Peyer's patch (tissue), 4 donors: ENCODE data around the gene SYT6. TPM values are rescaled to one million over a fixed set of nuclear protein-coding genes. Genes with fewer than 3 reads are reported as not detected.

Source experiments
- DNase-seq, 3 donors: peaks; one replicate each; pipeline ENCODE4 v3.0.0-alpha.2; 2017 to 2019
- H3K27ac ChIP-seq, 4 donors: fragments of 200-600 bp; sonication (generic); one replicate each; pipeline ENCODE4 v1.5.1; 2016 to 2019
- H3K27me3 ChIP-seq, 2 donors: fragments of 200-600 bp; sonication (generic); one replicate each; pipeline ENCODE4 v1.5.1; 2019
- H3K36me3 ChIP-seq, 3 donors: fragments of 200-600 bp; sonication (generic); one replicate each; pipeline ENCODE4 v1.5.1; 2016 to 2019
- H3K4me1 ChIP-seq, 4 donors: fragments of 200-600 bp; sonication (generic); one replicate each; pipeline ENCODE4 v1.5.1; 2016 to 2019
- H3K4me3 ChIP-seq, 4 donors: fragments of 200-600 bp; sonication (generic); 1 replicate in 3 of 4; 2 replicates in 1 of 4; pipeline ENCODE4 v1.5.1; 2016 to 2019; ENCODE audit warnings: mild to moderate bottlenecking in 1 of 4
- H3K9me3 ChIP-seq, 4 donors: fragments of 200-600 bp; sonication (generic); one replicate each; pipeline ENCODE4 v1.5.1; 2016 to 2019; ENCODE audit warnings: mild to moderate bottlenecking in 1 of 4
- POLR2A ChIP-seq, 2 donors: fragments of 450-650 bp; IDR thresholded peaks; one replicate each; pipeline ENCODE4 v1.5.1; 2017; ENCODE audit warnings: antibody characterized with exemption in 2 of 2, mild to moderate bottlenecking in 2 of 2, moderate library complexity in 2 of 2
- total RNA-seq, 4 donors: library from RNA; depleted of rRNA; stranded (reverse); fragments of >200 nt; gene quantifications; one replicate each; pipeline ENCODE4 v1.1.0, GENCODE V29; 2016
- TF ChIP-seq, protein P1 (sequence below), 6 experiments: fragments of 450-650 bp in 4 of 6; fragments of 200-600 bp in 2 of 6; sonication (generic) in 1 of 6; IDR thresholded peaks; one replicate each; pipeline ENCODE4 v1.5.1; 2017 to 2019; ENCODE audit warnings: antibody characterized with exemption in 6 of 6, mild to moderate bottlenecking in 3 of 6, moderate library complexity in 1 of 6

Gene SYT6
- total RNA-seq, 4 donors from 2014 or later = not detected

DNA sequence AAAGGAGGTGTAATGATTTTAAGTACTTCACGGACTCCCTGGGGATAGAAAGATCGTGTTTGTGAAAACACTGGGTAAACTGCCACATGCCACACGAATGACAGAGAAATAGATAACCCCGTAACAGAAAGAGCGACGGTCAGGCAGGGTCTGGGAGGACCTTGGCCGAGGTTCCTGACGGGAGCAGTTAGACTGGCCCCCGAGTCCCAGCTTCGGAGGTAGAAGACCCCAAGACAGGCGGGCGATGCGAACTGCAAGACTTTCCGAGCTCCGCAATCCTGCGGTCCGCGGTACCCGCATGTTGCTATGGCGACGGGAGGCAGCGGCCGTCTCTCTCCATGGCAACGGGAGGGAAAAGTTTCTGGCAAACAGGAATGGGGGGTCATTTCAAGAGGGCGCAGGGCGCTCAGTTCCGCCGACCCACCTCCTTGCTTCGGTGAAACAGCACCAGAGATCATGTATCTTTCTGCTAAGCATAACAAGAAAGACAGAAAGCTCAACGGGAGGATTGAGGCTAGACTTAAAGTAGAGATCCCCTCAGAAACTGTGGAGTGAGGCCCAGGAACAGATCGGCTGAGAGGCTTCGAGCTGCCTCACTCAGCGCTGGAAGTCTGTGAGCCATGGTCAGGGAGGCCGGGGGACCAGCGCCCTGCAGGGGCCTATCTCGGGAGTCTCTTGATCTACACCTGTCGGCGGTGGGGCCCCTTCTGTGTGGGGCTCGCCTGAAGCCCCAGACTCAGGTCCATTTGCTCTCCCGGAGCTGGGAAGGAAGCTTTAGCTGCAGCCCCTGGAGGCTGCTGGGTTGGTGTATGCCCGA, 685 bp upstream of the SYT6 start:
- Histone ChIP-seq H3K36me3 (no peaks in the 10 kb centered on the region), H3K27me3 (peaks cover 0 to 38% of the 10 kb centered on the region in 2 donors), H3K4me1 (peaks cover 0 to 28% (median 9%) of the 10 kb centered on the region in 4 donors), H3K4me3 (peak overlapping the region in 1 of 4 donors; percentile 12), H3K9me3 (no peaks in the 10 kb centered on the region), H3K27ac (no peak overlapping the region)
- DNase-seq = no peak
- TF ChIP-seq, protein P1, sequence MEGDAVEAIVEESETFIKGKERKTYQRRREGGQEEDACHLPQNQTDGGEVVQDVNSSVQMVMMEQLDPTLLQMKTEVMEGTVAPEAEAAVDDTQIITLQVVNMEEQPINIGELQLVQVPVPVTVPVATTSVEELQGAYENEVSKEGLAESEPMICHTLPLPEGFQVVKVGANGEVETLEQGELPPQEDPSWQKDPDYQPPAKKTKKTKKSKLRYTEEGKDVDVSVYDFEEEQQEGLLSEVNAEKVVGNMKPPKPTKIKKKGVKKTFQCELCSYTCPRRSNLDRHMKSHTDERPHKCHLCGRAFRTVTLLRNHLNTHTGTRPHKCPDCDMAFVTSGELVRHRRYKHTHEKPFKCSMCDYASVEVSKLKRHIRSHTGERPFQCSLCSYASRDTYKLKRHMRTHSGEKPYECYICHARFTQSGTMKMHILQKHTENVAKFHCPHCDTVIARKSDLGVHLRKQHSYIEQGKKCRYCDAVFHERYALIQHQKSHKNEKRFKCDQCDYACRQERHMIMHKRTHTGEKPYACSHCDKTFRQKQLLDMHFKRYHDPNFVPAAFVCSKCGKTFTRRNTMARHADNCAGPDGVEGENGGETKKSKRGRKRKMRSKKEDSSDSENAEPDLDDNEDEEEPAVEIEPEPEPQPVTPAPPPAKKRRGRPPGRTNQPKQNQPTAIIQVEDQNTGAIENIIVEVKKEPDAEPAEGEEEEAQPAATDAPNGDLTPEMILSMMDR (IDR thresholded peaks at IDR 0.05) = no peak
- TF ChIP-seq POLR2A (IDR thresholded peaks at IDR 0.05) = no peak

GRCh38 chr1:114152508-114153260, 985 bp downstream of the SYT6 start:
- no peaks in the 10 kb centered on the region for H3K9me3 ChIP-seq
- peaks cover 0 to 38% of the 10 kb centered on the region in 2 donors for H3K27me3 ChIP-seq
- no peaks in the 10 kb centered on the region for H3K36me3 ChIP-seq
- H3K4me3 ChIP-seq = peak overlapping the region in 3 of 4 donors; percentile 30 to 50 (median 33)
- peak in 1 of 3 donors; percentile 55 for DNase-seq
- H3K4me1 ChIP-seq = peaks cover 0 to 28% (median 9%) of the 10 kb centered on the region in 4 donors
- TF ChIP-seq, protein P1 (IDR thresholded peaks at IDR 0.05) = no peak
- no peak for TF ChIP-seq POLR2A (IDR thresholded peaks at IDR 0.05)
- no peak overlapping the region for H3K27ac ChIP-seq

DNA sequence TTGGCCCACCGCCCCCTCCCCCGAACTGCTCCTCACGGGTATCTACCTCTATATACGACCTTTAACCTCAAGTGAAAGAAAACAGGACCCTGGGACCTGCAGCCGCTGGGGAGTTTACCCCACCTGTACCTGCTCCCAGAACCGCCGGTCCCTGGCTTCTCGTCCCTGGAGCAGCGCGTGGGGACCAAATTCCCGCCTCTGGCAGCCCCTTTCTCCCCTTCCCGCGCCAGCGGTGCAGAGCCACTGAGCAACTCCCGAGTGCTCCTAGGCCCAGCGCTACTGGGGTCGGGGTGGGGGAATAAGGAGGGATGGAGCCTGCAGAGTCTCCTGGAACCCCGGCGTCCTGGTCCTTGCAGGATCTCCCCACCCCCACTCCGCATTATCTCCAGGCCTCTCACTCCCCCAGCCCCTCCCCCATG, 1.6 kb downstream of the SYT6 start:
- no peak for DNase-seq
- H3K4me3 ChIP-seq = peak overlapping the region in 3 of 4 donors; percentile 30 to 50 (median 33)
- peaks cover 0 to 38% of the 10 kb centered on the region in 2 donors for H3K27me3 ChIP-seq
- no peak for TF ChIP-seq POLR2A (IDR thresholded peaks at IDR 0.05)
- TF ChIP-seq, protein P1 (IDR thresholded peaks at IDR 0.05) = no peak
- peaks cover 0 to 28% (median 9%) of the 10 kb centered on the region in 4 donors for H3K4me1 ChIP-seq
- H3K9me3 ChIP-seq = no peaks in the 10 kb centered on the region
- H3K27ac ChIP-seq = no peak overlapping the region
- no peaks in the 10 kb centered on the region for H3K36me3 ChIP-seq

GRCh38 chr1:114150016-114150415, 3.7 kb downstream of the SYT6 start:
- H3K36me3 ChIP-seq = no peaks in the 10 kb centered on the region
- no peak overlapping the region for H3K27ac ChIP-seq
- peaks cover 0 to 28% (median 9%) of the 10 kb centered on the region in 4 donors for H3K4me1 ChIP-seq
- no peak overlapping the region for H3K4me3 ChIP-seq
- TF ChIP-seq, protein P1 (IDR thresholded peaks at IDR 0.05) = no peak
- no peak for TF ChIP-seq POLR2A (IDR thresholded peaks at IDR 0.05)
- no peaks in the 10 kb centered on the region for H3K9me3 ChIP-seq
- peaks cover 0 to 35% of the 10 kb centered on the region in 2 donors for H3K27me3 ChIP-seq
- DNase-seq = no peak

GRCh38 chr1:114149211-114149610, 4.5 kb downstream of the SYT6 start:
- Histone ChIP-seq H3K9me3 (no peaks in the 10 kb centered on the region), H3K36me3 (no peaks in the 10 kb centered on the region), H3K27ac (no peak overlapping the region), H3K4me1 (peaks cover 0 to 20% (median 9%) of the 10 kb centered on the region in 4 donors), H3K27me3 (peaks cover 0 to 27% of the 10 kb centered on the region in 2 donors), H3K4me3 (no peak overlapping the region)
- DNase-seq = no peak
- TF ChIP-seq, protein P1 (IDR thresholded peaks at IDR 0.05) = no peak
- no peak for TF ChIP-seq POLR2A (IDR thresholded peaks at IDR 0.05)
